SU-DHL-6 (cell line): Measurements from ENCODE around the gene ANXA3.

ENCODE experiments used
- CTCF ChIP-seq: fragments of 200-600 bp; sonication (generic); IDR thresholded peaks from one replicate; pipeline ENCODE4 v1.5.1; 2017; ENCODE audit warnings: antibody characterized with exemption, mild to moderate bottlenecking, low read length, moderate library complexity; ENCODE audit not compliant: insufficient read depth, poor library complexity, severe bottlenecking
- EZH2phosphoT487 ChIP-seq: fragments of 200-600 bp; sonication (generic), shearing (Covaris generic); conservative IDR thresholded peaks from 2 replicates; pipeline ENCODE4 v1.6.1; 2018; ENCODE audit warnings: mild to moderate bottlenecking, antibody characterized with exemption, low read length, moderate library complexity, mixed read lengths

GRCh38 chr4:78647272-78647671 lies 95.7 kb downstream of the ANXA3 start:
- TF ChIP-seq CTCF (no peak), EZH2phosphoT487 (no peak)
